K562 (cell line): ENCODE measurements around the gene VTA1. TPM values are rescaled to one million over a fixed set of nuclear protein-coding genes. Genes with fewer than 3 reads are reported as not detected.
"Not testable (repeated sequence)": the region's sequence is repeated elsewhere in the genome, so short reads cannot be mapped to it uniquely, and the experiment has no call there.

Experiments used
- ATAC-seq: fragments of 200-7000 bp; cut with Tn5 transposase; 3 replicates; pipeline ENCODE4 v1.9.1; 2020; ENCODE audit warnings: moderate library complexity
- BruUV-seq: library from RNA; stranded (reverse); fragments of 400-500 nt; replicated peaks from 2 replicates; lab custom pipeline; 2021; lab: Mats Ljungman, UMichigan
- CTCF ChIA-PET: fragments of 300-600 bp; formaldehyde crosslinking; extraction: SDS; loops from one replicate; lab custom pipeline; 2021; ENCODE audit warnings: low intra/inter-chr PET ratio; lab: Yijun Ruan, JAX
- POLR2A ChIA-PET: fragments of 300-600, 350-650 bp; sonication (Branson Sonifier 250); formaldehyde crosslinking; extraction: SDS; loops from one replicate; lab custom pipeline; 2021; ENCODE audit warnings: antibody characterized with exemption, inconsistent platforms; lab: Yijun Ruan, JAX
- DNase-seq, 4 experiments: peaks; one replicate each; pipeline versions ENCODE4 v3.0.0 to v3.0.0-alpha.2; 2011 to 2018; ENCODE audit warnings: low spot score in 3 of 4, mixed read lengths in 3 of 4; ENCODE audit errors: extremely low read depth in 1 of 4
- FAIRE-seq: peaks from 2 replicates; lab custom pipeline; 2011; peaks lifted over from hg19 to GRCh38; lab: Jason Lieb, UNC
- H2AFZ ChIP-seq: 2 replicates; pipeline ENCODE4 v1.6.0; 2011; ENCODE audit warnings: low read depth, low read length, control low read depth, inconsistent platforms
- H3K27ac ChIP-seq: fragments of 200-600 bp; 3 replicates; pipeline ENCODE4 v1.8.0; 2011; ENCODE audit warnings: low read depth, mild to moderate bottlenecking, control low read depth, inconsistent platforms, low read length, moderate library complexity, mixed read lengths; ENCODE audit errors: extremely low read depth
- H3K27me3 ChIP-seq, 2 experiments: fragments of 300-600 bp in 1 of 2; 2 replicates in 1 of 2; 3 replicates in 1 of 2; pipeline versions ENCODE4 v1.6.0 to v1.8.0; 2011; ENCODE audit warnings: inconsistent platforms in 2 of 2, low read length in 2 of 2, mild to moderate bottlenecking in 1 of 2, mixed read lengths in 1 of 2, moderate library complexity in 1 of 2; ENCODE audit not compliant: control insufficient read depth in 2 of 2, insufficient read depth in 2 of 2
- H3K36me3 ChIP-seq: fragments of 300-600 bp; 3 replicates; pipeline ENCODE4 v1.8.0; 2011; ENCODE audit warnings: mild to moderate bottlenecking, low read length, inconsistent platforms; ENCODE audit not compliant: control insufficient read depth, insufficient read depth
- H3K4me1 ChIP-seq, 2 experiments: fragments of 200-600 bp in 1 of 2; replicated peaks in 1 of 2; 2 replicates in 1 of 2; 3 replicates in 1 of 2; pipeline versions ENCODE4 v1.5.1 to v1.8.0; 2011; ENCODE audit warnings: inconsistent platforms in 2 of 2, low read length in 2 of 2, mild to moderate bottlenecking in 1 of 2, mixed read lengths in 1 of 2, moderate library complexity in 1 of 2; ENCODE audit not compliant: control insufficient read depth in 2 of 2, insufficient read depth in 2 of 2
- H3K4me2 ChIP-seq: 2 replicates; pipeline ENCODE4 v1.6.1; 2011; ENCODE audit warnings: low read length, control low read depth, inconsistent platforms, mixed read lengths; ENCODE audit not compliant: insufficient read depth
- H3K4me3 ChIP-seq: fragments of 200-600 bp; sonication (generic), shearing (Covaris generic); 2 replicates; pipeline ENCODE4 v1.5.1; 2016; ENCODE audit warnings: control low read depth, inconsistent platforms
- H3K79me2 ChIP-seq: fragments of 200-600 bp; 3 replicates; pipeline ENCODE4 v1.8.0; 2011; ENCODE audit warnings: low read length, inconsistent platforms; ENCODE audit not compliant: control insufficient read depth, insufficient read depth
- H3K9ac ChIP-seq, 2 experiments: 2 replicates each; pipeline versions ENCODE4 v1.6.0 to v1.6.1; 2011; ENCODE audit warnings: low read depth in 2 of 2, low read length in 2 of 2, control low read depth in 1 of 2, inconsistent platforms in 1 of 2, mild to moderate bottlenecking in 1 of 2, mixed read lengths in 1 of 2; ENCODE audit not compliant: insufficient read depth in 1 of 2
- H3K9me1 ChIP-seq: one replicate; pipeline ENCODE4 v1.6.0; 2011; ENCODE audit warnings: inconsistent platforms, mild to moderate bottlenecking, low read length, moderate library complexity; ENCODE audit not compliant: control insufficient read depth, insufficient read depth
- H3K9me3 ChIP-seq: replicated peaks from 2 replicates; pipeline ENCODE4 v1.5.1; 2011; ENCODE audit warnings: low read depth, low read length, inconsistent platforms; ENCODE audit not compliant: control insufficient read depth, insufficient read depth
- H4K20me1 ChIP-seq: replicated peaks from 2 replicates; pipeline ENCODE4 v1.6.1; 2011; ENCODE audit warnings: low read length, inconsistent platforms, mixed read lengths; ENCODE audit not compliant: control insufficient read depth, insufficient read depth
- CHAMP1 ChIP-seq: fragments of 450-650 bp; IDR thresholded peaks from 2 replicates; pipeline ENCODE4 v1.6.1; 2016; ENCODE audit warnings: mild to moderate bottlenecking
- TFE3 ChIP-seq: fragments of 450-650 bp; formaldehyde crosslinking; IDR thresholded peaks from 2 replicates; pipeline ENCODE4 v1.4.0; 2020; ENCODE audit warnings: mild to moderate bottlenecking, mixed read lengths
- WGBS: fragments of 100-300 bp; shearing (Covaris generic); methylation state at CpG from one replicate; pipeline ENCODE4 v1.1.6; 2016; ENCODE audit warnings: low coverage, mixed read lengths; ENCODE audit not compliant: insufficient coverage; ENCODE audit errors: missing lambda C conversion rate; 5-methylcytosine and 5-hydroxymethylcytosine counted together
- in situ Hi-C: fragments of 300-500 bp; cut with MboI; formaldehyde crosslinking; loops from 4 replicates; pipeline ENCODE4 v1.15.0; 2018; ENCODE audit warnings: inconsistent platforms, mixed read lengths
- intact Hi-C: fragments of 100-400 bp; cut with micrococcal nuclease; formaldehyde crosslinking; loops from 2 replicates; pipeline ENCODE4 v1.14.2; 2022
- polyA plus RNA-seq, 8 experiments: library from polyadenylated mRNA; depleted of rRNA in 4 of 8; stranded (reverse) in 5 of 8; unstranded in 3 of 8; fragments of >200 nt; fragmentation: Nextera tagmentation in 2 of 8; fragmentation: Illumina TruSeq in 1 of 8; extraction: Ambion mirVana in 2 of 8; extraction: Trizol in 1 of 8; gene quantifications; 2 replicates each; pipeline versions ENCODE4 v1.2.1 to v1.2.3, GENCODE V29; 2011 to 2014; ENCODE audit warnings: inconsistent platforms in 1 of 8, missing spikeins in 1 of 8
- total RNA-seq, 7 experiments: library from RNA; depleted of rRNA in 6 of 7; stranded (reverse); fragments of >200 nt in 6 of 7; fragmentation: Illumina TruSeq in 2 of 7; extraction: Trizol in 2 of 7; gene quantifications; 2 replicates each; pipeline versions ENCODE4 v1.2.1 to v1.2.3, GENCODE V29; 2011 to 2021; ENCODE audit warnings: low replicate concordance in 1 of 7

VTA1 gene
- total and polyA plus RNA-seq, 9 of the 15 experiments (the other 6 are each of a cell fraction or from before 2014, with no cell fraction given) = 47.8 to 182 (median 84.6) TPM

- 0 out of 2 replicates have a peak, but pooled peaks have one; percentile 23 for TF ChIP-seq CHAMP1
- TF ChIP-seq, all 486 proteins: peak for 3
These were observed 9.1 kb downstream of the VTA1 start (continued) for GRCh38 chr6:142155895-142156757.

GRCh38 chr6:142156758-142157068 is 9.7 kb downstream of the VTA1 start:
- H3K27me3 ChIP-seq, FAIRE-seq, H3K9me3 ChIP-seq, H3K27ac ChIP-seq, ATAC-seq, H3K9me1 ChIP-seq, H3K4me2 ChIP-seq, H3K4me1 ChIP-seq, H4K20me1 ChIP-seq, H3K4me3 ChIP-seq, BruUV-seq, DNase-seq, H3K9ac ChIP-seq, in situ Hi-C loops, H2AFZ ChIP-seq, H3K36me3 ChIP-seq: not testable (repeated sequence)
- ChIA-PET POLR2A (interaction anchor here (1.0 to 1.9 kb wide), 3 partner anchors 10 to 48 kb away, joined by 3 to 8 read pairs (median 3); partner anchors contain the start of genes NMBR and VTA1), CTCF (interaction anchor here (0.7 kb wide), 1 partner anchor 1342 kb away, joined by 4 read pairs; no protein-coding TSS in a partner anchor)
- peak; percentile 3; the same call in 1 of the 2 replicates for TF ChIP-seq TFE3 (CRISPR knock-in tag)
- intact Hi-C loops = loop anchor here (1.0 kb wide), 2 partner anchors 51 to 232 kb away; no protein-coding TSS in a partner anchor
- H3K79me2 ChIP-seq = peaks cover 86% of the 10 kb centered on the region
- 72% methylated on average over 4 of the region's 4 CpGs for WGBS
